NCI-H2029 treated with DMSO at 0.1 percent for 48 hours (cell line): ENCODE results near the gene RAI1.

ENCODE experiments used
- DNase-seq: peaks from one replicate; lab custom pipeline; 2025; lab: John Stamatoyannopoulos, UW

Gene RAI1

DNA sequence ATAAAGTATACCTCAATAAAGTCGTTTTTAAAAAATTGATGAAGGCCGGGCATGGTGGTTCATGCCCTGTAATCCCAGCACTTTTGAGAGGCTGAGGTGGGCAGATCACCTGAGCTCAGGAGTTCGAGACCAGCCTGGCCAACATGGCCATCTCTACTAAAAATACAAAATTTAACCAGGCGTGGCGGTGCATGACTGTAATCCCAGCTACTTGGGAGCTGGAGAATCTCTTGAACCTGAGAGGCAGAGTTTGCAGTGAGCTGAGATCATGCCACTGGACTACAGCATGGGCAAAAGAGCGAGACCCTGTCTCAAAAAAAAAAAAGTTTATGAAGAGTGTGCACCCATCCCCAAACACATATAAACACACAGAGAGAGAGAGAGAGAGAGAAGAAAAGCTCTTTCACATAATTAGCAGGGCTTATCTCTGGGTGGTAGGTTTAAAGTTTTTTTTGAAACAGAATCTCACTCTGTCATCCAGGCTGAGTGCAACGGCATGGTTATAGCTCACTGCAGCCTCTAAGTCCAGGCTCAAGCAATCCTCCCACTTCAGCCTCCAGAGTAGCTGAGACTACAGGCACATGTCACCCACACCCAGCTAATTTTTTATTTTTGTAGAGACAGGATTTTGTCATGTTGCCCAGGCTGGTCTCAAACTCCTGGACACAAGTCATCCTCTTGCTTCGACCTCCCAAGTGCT is 152.6 kb downstream of the RAI1 start:
- DNase-seq, result no peak

DNA sequence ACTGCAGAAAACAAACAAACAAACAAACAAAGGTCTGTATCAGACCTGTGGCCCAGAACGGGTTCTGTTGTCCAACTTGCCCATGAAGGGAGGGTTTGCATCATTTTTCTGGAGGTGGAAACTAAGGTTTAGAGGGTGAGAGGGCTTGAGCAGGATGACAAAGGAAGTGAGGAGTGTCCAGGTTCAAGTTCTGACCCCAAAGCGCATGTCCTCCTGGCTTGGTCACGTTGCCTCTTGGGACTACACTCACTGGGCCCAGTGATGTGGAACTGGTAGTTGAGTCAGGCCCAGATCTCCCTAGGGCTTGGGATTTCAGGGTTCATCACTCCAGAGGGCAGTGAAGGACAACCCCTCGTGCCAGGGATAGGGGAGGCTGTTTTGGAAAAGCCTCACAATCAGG is 153.7 kb downstream of the RAI1 start:
- DNase-seq, result no peak

DNA sequence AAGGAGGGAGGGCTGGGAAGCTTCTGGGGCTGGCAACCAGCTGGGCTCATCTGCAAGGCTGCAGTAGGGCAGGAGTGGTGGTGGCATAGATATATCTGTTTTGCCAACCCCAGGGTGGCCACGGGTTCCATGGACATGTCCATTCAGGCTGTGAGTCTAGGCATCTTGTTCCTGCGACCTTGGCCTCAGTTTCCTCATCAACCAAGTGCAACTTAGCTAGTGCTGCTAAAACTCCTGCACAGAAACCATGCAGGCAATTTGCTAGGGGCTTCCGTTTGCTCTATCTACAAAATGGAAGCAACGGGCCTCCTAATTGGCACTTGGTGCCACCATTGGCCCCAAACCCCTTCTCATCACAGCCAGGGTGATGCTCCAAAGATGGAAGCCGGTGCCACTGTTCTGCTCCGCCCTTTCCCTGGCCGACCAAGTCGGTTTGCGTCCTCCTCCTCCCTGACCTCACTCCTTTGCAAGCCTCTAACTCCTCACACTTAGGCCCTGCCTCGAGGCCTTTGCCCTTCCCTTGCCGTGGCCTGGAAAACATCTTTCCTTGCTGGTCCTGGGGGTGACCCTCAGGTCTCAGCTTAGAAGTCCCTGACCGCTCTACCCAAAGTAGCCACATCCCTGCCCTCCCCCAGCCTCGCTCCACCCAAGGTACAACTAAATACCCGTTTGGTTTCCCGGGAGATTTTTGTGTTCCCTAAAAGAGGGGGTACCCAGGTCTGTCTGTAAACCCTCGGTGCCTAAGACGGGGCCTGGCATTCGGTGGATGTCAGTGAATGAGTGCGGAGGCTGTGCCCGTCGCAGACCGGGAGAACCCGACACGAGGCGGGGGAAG is 154.4 kb downstream of the RAI1 start:
- no peak for DNase-seq

DNA sequence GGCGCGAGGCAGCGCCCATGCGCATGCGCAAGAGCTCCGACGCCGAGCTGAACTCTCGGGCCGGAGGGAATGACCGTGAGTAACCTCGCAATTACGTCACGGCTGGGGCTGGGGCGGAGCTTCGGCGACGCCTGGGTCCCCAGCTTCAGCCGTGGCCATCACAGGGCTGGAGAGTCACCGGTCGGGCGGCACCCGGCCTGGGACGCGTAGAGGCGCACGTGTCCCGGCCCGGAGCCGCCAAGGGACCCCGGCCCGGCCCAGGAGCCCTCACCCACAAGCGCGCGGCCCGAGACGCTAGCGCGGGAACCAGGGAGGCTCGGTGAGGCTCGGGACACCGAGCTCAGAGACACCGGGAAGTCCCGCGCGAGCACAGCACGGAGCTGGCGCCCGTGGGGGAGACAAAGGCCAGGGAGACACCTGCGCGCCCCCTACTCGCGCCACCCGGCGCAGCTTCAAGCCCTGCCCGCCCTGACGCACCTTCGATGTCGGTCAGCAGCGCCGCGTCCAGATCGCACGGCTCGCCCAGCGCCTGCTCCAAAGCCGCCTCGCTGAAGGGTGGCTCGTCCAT is 155.1 kb downstream of the RAI1 start:
- peak; percentile 59 for DNase-seq

DNA sequence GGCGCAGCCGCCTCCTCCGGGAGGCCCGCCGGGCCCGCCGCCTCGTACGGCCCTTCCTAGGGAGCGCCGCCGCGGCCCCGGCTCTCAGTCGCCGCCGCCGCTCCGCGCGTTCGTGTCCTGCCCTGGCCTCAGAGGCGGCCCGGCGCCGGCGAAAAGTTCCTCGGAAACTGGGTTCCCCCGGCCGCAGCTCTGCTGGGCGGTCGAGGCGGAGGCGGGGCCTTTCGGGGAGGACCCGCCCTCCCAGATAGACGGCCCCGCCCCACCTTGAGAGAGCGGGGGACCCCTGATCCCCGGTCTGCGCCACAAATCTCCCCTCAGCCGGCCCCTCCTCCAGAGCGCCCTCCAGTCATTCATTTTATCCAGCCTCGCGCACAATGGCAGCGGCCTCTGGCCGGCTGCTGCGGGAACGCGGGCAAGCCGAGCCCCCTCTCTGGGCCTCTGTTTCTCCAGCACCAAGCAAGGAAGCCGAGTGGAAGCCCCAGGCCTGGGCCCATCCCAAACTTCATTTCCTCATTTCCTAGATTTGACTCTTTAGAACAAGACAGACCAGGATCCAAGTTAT is 155.6 kb downstream of the RAI1 start, which contains the start of gene SREBF1:
TSS of gene SREBF1 (minus strand) at position 169 of the 562 bp plus-strand sequence. CDS start 169 bp downstream, outside the sequence.
- no peak for DNase-seq

DNA sequence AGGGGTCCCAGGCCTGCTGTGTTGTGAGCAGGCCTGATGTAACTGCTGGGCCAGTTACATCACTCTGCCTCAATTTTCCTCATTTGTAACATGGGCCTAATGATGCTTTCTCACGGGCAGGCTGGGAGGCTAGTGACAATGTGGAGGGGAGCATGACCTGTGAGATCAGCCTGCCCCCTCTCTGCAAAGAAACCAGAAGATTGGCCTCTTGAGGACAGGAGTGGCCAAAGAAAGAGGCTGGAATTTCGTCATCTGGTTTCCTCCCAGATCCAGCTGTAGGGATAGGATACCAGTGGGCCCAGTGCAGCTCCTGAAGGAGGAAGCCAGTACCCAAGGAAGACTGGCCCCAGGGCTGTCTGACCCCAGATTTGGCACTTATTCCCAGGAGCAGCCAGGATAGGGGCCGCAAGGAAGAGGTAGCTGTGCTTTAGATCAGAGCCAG is 156.1 kb downstream of the RAI1 start:
- DNase-seq, result no peak

DNA sequence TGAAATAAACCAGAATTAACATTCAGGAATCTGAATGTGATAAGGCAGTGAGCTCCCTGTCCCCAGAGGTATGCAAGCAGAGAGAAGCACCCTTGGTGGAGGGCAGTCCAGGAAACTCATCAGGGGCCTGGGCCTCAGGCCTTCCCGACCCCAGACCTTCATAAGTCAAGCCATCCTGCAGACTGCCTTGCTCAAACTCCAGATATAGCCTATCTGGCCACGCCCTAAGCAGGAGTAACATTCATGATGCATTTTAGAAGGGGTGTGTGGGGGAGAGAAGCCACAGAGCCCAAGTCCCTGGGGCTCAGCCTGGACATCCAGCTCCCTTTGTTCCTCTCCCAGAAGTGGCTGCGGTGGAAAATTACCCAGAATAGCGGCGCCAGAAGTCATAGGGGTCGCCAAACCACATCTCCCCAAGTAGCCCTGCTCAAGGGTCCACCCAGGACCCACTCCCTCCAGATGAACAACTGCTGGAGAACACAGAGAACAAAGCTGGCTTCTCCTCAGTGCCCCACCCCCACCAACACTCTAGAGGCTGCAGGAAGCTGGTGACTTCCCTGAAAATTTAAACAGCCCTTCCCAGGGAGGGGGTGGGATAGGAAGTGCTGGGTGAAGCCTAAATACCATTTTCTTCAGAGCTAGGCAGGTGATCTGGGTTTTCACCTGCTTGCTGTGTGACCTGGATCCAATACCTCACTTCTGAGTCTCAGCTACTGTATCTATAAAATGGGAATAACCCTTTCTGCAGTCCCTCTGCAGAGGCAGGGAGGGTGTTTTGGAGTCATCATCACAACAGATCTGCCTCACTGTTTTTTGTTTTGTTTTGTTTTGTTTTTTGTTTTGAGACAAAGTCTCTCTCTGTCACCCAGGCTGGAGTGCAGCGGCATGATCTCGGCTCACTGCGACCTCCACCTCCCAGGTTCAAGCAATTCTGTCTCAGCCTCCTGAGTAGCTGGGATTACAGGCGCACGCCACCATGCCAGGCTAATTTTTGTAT is 157.0 kb downstream of the RAI1 start:
- no peak for DNase-seq

DNA sequence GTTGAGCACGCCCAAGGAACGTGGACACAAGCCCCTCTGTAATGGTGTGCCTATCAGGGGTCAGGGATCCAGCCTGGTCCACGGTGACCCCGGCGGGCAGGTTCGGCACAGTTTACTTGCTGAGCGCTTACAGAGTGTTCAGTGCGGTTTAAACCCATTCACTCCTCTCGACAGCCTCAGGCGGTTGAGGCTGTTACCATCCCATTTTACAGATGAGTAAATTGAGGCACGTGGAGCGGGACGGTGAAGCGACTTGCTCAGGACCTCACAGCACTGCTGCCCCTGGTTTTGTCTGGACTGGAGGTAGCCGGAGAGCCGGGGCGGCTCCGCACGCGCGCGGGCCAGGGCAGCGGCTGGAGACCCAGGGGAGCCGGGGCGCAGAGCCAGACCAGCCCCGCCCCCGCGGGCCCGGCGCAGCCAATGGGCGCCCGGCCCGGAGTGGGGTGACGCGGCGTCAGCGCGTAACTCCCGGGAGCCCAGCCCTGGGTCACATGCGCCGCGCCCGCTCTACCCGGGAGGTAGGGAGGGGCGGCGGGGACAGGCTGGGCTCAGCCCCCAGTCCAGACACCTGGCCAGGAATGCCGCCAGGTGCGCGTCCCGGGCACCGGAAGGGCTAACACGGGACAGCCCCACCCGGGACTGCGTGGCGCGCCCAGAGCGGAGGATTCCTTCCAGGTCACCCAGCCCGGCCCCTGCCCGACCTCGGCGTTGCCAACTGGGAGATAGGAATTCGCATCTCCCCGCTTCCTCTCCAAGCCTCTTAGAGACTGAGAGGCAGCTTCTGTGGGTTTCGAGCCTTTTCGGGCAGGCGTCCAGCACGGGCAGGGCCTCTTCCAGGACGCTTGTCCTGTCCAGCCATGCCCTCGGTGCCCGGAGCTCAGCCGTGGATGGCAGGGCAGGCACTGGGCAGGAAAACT is 158.8 kb downstream of the RAI1 start:
- DNase-seq, result peak; percentile 34

DNA sequence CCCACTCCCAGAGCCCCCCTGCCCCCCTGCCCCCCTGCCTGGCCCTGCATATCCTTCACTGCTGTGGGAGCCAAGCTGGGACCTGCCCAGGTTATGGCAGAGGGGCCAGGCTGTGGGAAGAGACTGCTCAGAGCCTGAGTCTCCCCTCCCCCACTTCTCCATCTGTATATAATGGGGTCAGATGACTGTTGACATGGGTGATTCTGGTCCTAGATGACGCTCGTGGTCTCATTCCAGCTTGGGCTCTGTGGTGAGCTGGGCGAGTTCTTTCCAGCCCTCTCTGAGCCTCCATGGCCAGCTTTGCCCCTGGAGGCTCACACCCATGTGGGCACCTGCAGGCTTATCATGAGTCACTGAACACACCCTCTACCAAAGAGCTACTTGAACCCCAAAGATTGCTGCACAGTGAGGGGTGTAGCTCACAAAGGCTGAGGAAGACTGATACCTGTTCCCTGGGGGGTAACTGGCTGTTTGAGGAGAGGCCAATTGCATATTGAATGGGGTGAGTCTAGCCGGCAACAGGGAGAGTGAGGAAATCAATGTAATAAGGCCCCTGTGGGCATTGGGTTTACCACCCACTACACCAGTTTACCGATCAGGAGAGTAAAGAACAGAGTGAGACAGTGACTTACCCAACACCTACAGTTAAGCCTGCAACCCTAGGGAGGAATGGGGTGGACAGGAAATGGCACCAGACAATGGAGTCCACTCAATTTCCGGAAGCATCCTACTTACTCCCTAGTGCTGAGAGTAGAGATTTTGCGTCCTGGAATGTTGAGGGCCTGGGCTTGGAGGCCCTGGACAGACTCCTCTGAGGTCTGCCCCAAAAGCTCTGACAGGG is 159.7 kb downstream of the RAI1 start:
- no peak for DNase-seq

DNA sequence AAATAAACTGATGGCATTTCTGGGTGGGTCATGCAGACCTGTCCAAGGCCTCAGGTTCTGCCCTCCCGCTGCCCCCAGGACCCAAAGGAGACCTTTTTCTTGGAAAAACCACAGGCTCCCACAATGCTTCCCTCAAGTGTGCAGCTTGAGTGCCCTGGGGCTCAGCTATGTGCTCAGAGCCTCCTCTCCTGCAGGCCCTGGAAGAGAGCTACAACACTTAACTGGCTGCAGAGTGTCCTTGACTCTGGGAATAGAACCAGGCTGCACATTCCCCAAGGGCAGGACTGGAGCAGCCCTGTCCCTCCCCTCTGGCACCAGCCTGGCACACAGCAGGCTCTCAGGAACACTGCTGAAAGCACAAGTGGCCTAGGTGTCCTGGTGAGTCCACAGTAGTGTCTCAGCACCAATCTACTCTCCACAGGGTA is 160.4 kb downstream of the RAI1 start:
- peak; percentile 63 for DNase-seq

DNA sequence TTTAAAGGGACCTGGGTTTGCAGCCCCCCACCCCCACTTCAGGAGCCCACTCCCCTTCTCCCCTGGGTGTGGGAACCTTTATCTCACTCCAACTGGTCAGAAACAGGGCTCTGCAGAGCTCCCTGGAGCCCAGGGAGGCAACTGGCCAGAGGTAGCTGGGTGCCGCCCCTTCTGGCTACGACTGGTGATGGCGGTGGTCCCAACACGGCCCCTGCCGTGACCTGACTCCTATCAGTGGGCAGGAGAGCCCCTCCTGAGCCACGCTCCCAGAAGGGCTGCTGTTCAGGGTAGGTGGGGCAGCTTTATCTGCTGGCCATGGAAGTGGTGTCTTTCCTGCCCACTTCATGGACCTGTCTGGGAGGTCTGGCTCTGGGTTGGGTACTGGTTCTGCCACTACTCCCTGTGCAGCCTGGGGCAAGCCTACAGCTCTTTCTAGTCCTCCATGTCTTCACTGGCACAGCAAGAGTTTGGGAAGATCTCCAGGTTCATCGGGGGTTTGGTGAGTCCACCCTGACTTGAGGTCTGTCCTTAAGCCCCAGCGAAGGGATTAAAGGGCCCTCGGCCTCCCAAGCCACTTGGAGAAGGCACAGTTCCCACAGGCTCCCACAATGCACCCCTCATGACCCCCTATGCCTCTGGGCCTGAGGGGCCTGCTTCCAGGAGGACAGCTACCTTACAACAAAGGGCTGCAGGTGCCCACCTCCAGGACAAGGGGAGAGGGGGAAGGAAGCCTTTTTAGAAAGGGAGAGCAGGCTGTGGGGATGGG is 161.0 kb downstream of the RAI1 start:
- DNase-seq, result no peak

DNA sequence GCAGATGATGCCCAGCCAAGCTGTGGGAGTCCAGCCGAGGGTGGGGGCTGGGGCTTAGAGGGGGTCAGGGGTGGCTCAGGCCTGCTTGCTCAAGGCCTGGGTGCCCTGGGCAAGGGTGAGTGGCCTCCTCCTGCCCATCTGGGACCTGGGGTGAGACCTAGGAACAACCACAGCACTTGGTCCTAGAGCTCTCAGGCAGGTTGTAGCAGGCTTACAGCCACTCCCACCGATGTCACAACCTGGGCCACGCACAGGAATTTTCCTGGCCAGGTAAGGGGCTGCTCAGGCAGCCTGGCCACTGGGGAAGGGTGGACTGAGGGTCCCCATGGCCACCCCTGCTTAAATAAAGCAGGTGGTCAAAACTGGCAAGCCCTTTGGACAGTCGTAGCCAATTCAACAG is 161.8 kb downstream of the RAI1 start:
- no peak for DNase-seq

DNA sequence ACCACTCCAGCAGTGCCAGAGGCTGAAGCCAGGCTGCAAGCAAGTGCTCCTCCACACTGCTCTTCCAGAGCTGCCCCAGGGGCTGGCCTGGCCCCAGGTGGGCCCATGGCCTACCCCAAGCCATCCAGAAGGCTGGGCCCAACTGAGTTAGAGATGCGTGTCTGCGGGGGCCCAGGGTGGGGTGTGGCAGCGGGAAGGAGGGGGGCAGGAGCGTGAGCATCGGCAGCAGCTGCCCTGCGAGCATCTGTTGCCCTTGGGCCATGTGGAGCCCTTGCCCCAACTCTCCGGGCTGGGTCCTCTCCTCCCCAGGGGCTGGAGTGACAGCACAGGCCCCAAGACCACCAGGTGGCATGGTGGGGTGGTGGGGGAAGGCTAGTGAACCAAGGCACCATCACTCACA is 162.8 kb downstream of the RAI1 start:
- DNase-seq, result no peak

DNA sequence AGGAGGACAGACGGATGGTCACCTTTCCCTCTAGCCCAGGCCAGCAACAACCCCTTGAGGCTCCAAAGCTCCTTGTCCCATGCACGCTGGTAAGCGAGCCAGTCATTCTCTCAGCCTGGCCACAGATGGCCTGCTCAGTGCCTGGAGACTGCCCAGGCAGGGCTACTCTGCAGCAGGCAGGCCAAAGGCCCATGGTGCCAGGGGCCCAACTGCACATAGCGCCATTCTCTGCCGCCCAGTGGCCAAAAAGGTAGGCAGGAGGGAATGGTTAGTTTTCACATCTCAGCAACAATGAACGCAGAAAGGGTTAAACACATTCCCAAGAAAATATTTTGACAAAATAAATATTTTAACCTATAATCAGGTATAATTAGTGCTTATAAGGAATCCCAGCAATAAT is 163.2 kb downstream of the RAI1 start:
- DNase-seq, result no peak

DNA sequence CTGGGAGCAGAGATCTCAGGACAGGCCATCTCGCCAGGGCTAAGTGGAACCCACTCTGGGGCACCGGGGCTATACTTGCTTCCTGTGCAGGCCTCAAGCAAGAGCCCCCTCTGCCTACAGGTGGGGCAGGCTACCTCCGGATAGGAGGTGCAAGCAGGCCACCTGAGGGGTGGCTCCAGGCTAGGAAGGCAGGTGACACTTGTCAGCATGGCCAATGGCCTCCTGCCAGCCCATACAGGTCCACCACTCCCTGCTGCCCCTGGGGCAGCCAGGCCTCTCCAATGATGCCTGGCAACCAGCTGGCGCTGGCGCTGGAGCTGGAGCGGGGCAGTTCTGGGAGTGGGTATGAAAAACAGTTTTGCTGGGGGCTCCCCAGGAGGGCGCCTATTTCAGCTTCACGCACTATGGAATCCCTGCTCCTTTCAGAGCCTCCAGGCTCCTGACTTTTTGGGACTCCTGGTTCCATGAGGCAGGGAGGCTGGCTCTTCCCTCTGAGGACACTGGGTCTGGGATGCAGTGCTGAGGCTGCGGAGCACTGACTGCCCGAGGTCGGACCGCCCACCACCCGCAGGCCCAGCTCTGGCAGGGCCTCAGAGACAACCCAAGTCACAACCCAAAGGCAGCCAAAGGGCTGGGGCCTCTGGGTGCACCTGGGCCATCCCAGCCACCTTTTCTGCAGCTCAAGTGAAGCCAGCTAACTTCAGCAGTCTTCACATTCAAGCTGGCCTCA is 164.0 kb downstream of the RAI1 start:
- no peak for DNase-seq

DNA sequence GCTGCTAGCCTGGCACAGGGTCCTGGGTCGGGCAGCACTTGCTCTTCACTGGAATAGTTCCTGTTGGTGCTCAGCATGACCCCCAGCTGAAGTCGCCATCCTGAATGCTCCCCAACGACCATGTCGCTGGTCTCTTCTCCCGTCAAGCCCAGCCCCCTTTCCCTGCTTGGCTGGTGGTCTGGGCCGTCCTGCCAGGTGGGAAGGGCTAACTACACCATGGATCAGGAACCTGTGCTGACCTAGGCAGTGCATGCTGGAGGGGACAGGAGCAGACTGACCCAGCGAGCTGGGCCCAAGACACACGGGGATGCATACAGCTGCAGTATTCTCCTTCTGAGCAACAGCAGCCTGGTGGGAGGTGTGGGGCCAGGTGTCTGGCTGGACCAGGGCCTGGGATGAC is 164.7 kb downstream of the RAI1 start:
- DNase-seq, result no peak

DNA sequence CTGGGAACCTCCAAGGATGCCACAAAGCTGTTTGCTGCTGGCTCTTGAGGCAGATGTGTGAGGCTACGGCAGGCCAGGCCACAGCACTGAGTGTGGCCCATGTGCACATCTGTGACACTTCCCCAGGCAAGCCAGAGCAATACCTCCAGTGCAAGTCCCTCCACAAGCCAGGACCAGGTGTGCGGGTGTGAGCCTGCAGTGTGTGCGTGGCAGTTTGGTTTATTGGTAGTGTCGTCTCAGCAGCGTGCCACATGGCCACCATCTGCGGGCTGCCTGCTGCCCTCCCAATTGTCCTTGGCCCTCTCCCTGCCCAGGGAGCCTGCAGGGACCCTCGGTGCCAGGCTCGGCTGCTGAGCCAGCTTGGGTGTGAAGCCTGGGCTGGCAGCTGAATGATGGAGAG is 165.4 kb downstream of the RAI1 start:
- no peak for DNase-seq

DNA sequence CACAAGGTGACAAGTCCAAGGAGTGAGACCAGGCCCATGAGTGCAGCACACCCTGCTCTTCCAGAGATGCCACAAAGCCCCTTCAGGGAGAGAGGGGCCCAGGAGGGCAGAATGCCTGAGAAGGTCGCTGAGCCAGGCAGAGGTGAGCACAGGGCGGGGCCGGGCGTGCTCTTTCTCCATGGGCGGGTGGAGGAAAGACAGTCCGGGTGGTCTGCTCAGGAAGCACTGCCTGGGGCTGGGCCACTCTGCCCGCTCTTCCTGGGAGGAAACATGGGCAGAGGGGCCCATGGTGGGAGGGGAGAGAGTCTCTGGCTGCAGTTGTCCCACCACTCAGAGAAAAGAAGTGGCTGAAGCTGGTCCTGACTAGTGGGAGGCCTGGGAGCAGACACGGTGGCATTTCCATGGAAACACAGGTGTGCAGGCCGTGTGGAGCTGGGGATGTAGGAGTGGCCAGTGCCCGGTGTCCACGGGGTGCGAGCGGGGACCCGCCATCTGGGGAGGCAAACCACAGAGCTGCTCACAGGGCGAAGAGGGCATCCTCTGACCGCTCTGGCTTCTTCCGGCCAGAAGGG is 165.9 kb downstream of the RAI1 start:
- DNase-seq, result no peak
